ENCODE results near the gene HSF5. TPM values are rescaled to one million over a fixed set of nuclear protein-coding genes. Genes with fewer than 3 reads are reported as not detected.

The HSF5 gene
- total RNA-seq, 1 experiment from 2014 or later, result not detected

- Histone ChIP-seq H3K9me2 (ENCODE audit: insufficient read depth) (no peaks in the 10 kb centered on the region), H3K27me3 (ENCODE audit: insufficient read depth, low read length) (no peaks in the 10 kb centered on the region), H3K4me2 (ENCODE audit: low read length) (peak overlapping the region; percentile 70), H3K9me3 (ENCODE audit: control insufficient read depth in 1 of 2, insufficient read depth in 1 of 2, low read depth in 1 of 2, low read length in 2 of 2) (no peaks in the 10 kb centered on the region), H3K36me3 (ENCODE audit: control insufficient read depth in 1 of 2, insufficient read depth in 2 of 2, low read length in 2 of 2) (peaks cover 0 to 4% of the 10 kb centered on the region in 2 experiments; a peak in 2 of 4 replicates), H4K20me1 (ENCODE audit: insufficient read depth) (no peaks in the 10 kb centered on the region), H3K79me2 (ENCODE audit: insufficient read depth, low read length) (peaks cover 98% of the 10 kb centered on the region), H3K4me1 (ENCODE audit: control insufficient read depth in 1 of 2, insufficient read depth in 2 of 2, low read length in 2 of 2) (peaks cover 86 to 100% of the 10 kb centered on the region in 2 experiments), H2AFZ (ENCODE audit: low read depth, low read length, poor library complexity, severe bottlenecking) (no peak overlapping the region), H3K9ac (ENCODE audit: low read length) (no peak overlapping the region; the same call in 1 of the 2 replicates), H3K27ac (ENCODE audit: low read depth, low read length) (peak overlapping the region; percentile 55), H3K4me3 (replicated peaks in 1 of 2; ENCODE audit: low read depth in 1 of 2, low read length in 2 of 2) (peak overlapping the region in 1 of 2 experiments; percentile 4; a peak in 1 of 4 replicates)
- ATAC-seq, result no peak; the same call in 1 of the 2 replicates
- POLR2A ChIA-PET, result interaction anchor here (1.7 kb wide), 1 partner anchor 36 kb away, joined by 5 read pairs; the partner anchor contains the start of gene SUPT4H1
- CTCF ChIA-PET, result interaction anchor here (1.0 to 1.7 kb wide), 2 partner anchors 29 to 70 kb away, joined by 3 to 12 read pairs; partner anchors contain the start of gene RNF43
- DNase-seq (ENCODE audit: low read depth, low spot score), result peak; percentile 70
- BruUV-seq (replicated peaks), result no TSS peak
- RAD21 ChIA-PET (ENCODE audit: low non-redundant PET in 1 of 2, low total read pairs in 2 of 2, uncharacterized antibody in 2 of 2, unreplicated experiment in 2 of 2), result interaction anchor here in 1 of 2 experiments (1.0 kb wide), 1 partner anchor 30 kb away, joined by 3 read pairs; the partner anchor contains the start of gene RNF43
- TF ChIP-seq CBX3 (IDR thresholded peaks at IDR 0.05; ENCODE audit: low read depth) (no peak; the same call in 1 of the 2 replicates), SP1 (IDR thresholded peaks at IDR 0.05; ENCODE audit: low read depth) (peak; percentile 84), FOSL1 (IDR thresholded peaks at IDR 0.05; ENCODE audit: low read depth) (peak; percentile 73), ZNF274 (IDR thresholded peaks at IDR 0.05; ENCODE audit: low read depth, low read length) (no peak), ZBTB33 (IDR thresholded peaks at IDR 0.05; ENCODE audit: extremely low read depth, insufficient replicate concordance, low read length) (no peak), EZH2 (IDR thresholded peaks at IDR 0.05) (no peak), JUND (IDR thresholded peaks at IDR 0.05) (peak; percentile 82), SIN3A (IDR thresholded peaks at IDR 0.05; ENCODE audit: low read depth) (no peak; the same call in 1 of the 2 replicates), CEBPB (IDR thresholded peaks at IDR 0.05; ENCODE audit: low read depth) (peak; percentile 71), POLR2AphosphoS5 (IDR thresholded peaks at IDR 0.05; ENCODE audit: low read depth, low read length) (peak; percentile 36; the same call in 1 of the 2 replicates), MAX (IDR thresholded peaks at IDR 0.05) (peak; percentile 53; the same call in 1 of the 2 replicates), TCF7L2 (IDR thresholded peaks at IDR 0.05; ENCODE audit: borderline replicate concordance, extremely low read depth, insufficient read depth, insufficient read length) (no peak), EZH2phosphoT487 (IDR thresholded peaks at IDR 0.05; ENCODE audit: borderline replicate concordance) (no peak), RAD21 (IDR thresholded peaks at IDR 0.05; ENCODE audit: low read depth) (no peak)
- intact Hi-C loops (cut with micrococcal nuclease), result no loop called here
These were observed 100.4 kb downstream of the HSF5 start for GRCh38 chr17:58387834-58388233.
